Ovary (tissue), 9 donors: Measurements from ENCODE around the gene NBPF3. TPM values are rescaled to one million over a fixed set of nuclear protein-coding genes. Genes with fewer than 3 reads are reported as not detected.

Experiments used
- DNase-seq, 5 donors: peaks; one replicate each; pipeline ENCODE4 v3.0.0-alpha.2; 2019 to 2020
- H3K27ac ChIP-seq, 2 donors: fragments of 200-600 bp; one replicate each; pipeline versions ENCODE4 v1.5.1 to v1.8.0; 2019 to 2022
- H3K27me3 ChIP-seq: fragments of 200-600 bp; one replicate; pipeline ENCODE4 v1.8.0; 2022
- H3K36me3 ChIP-seq: fragments of 200-600 bp; sonication (generic); one replicate; pipeline ENCODE4 v1.5.1; 2019
- H3K4me1 ChIP-seq: one replicate; pipeline ENCODE4 v1.8.1; 2013; ENCODE audit warnings: mild to moderate bottlenecking, moderate library complexity; ENCODE audit not compliant: insufficient read depth
- H3K4me3 ChIP-seq: fragments of 200-600 bp; sonication (generic); one replicate; pipeline ENCODE4 v1.5.1; 2017
- H3K9me3 ChIP-seq, 2 donors: fragments of 200-600 bp in 1 of 2; sonication (generic) in 1 of 2; one replicate each; pipeline versions ENCODE4 v1.5.1 to v1.8.1; 2013 to 2019; ENCODE audit warnings: mild to moderate bottlenecking in 1 of 2, moderate library complexity in 1 of 2
- EP300 ChIP-seq: sonication (generic); formaldehyde crosslinking; IDR thresholded peaks from one replicate; pipeline ENCODE4 v1.6.1; 2017; ENCODE audit warnings: antibody characterized with exemption
- POLR2A ChIP-seq: fragments of 450-650 bp; IDR thresholded peaks from one replicate; pipeline ENCODE4 v1.6.1; 2017; ENCODE audit warnings: antibody characterized with exemption, mild to moderate bottlenecking, moderate library complexity
- whole genome bisulfite sequencing, 3 donors: extraction: QIAGEN DNeasy Blood & Tissue Kit in 1 of 3; methylation state at CpG; one replicate each; pipeline versions ENCODE4 v1.1.5 to v1.1.7; 2013 to 2017; 5-methylcytosine and 5-hydroxymethylcytosine counted together
- intact Hi-C, 4 donors: fragments of 100-400 bp; cut with DNase I; formaldehyde crosslinking; loops; one replicate each; pipeline versions ENCODE4 v1.11.0 to v1.15.1; 2022 to 2023
- polyA plus RNA-seq, 2 donors: library from polyadenylated mRNA; stranded (reverse); fragments of 200-250 nt in 1 of 2; fragments of 350-450 nt in 1 of 2; fragmentation: Illumina TruSeq in 1 of 2; extraction: RNeasy Lipid Tissue Mini Kit (QIAGEN cat#74804) in 1 of 2; gene quantifications; one replicate each; pipeline ENCODE4 v1.2.3, GENCODE V29; 2013 to 2014
- total RNA-seq, 7 donors: library from RNA; depleted of rRNA in 2 of 7; stranded (reverse); fragments of >200 nt in 2 of 7; fragmentation: NEBNext Ultra II Directional in 3 of 7; extraction: Animal tissue kit (Norgen Biotek cat#: 25700) in 3 of 7; gene quantifications; one replicate each; pipeline versions ENCODE4 v1.1.0 to v1.2.4, GENCODE V29; 2016 to 2023
- TF ChIP-seq, protein P1 (sequence below), 3 donors: fragments of 450-650 bp in 2 of 3; fragments of 200-600 bp in 1 of 3; IDR thresholded peaks; one replicate each; pipeline versions ENCODE4 v1.5.1 to v1.8.0; 2016 to 2022; ENCODE audit warnings: antibody characterized with exemption in 3 of 3, mild to moderate bottlenecking in 1 of 3
- donor health status: DM: no; HTN: no; CAD: no; lungs with moderate emphysema.
- donor health status: DM: no; HTN: no; CAD: no.
- donor health status: Bipolar disorder and iron deficiency.
- donor health status: DM: yes; HTN: yes; CAD: no.
- donor health status: DM: no; HTN: no; CAD: no.
- donor health status: DM: yes; HTN: yes; CAD: no.

The NBPF3 gene
- total and polyA plus RNA-seq, 9 donors: 4.2 to 11.1 (median 8.8) TPM

DNA sequence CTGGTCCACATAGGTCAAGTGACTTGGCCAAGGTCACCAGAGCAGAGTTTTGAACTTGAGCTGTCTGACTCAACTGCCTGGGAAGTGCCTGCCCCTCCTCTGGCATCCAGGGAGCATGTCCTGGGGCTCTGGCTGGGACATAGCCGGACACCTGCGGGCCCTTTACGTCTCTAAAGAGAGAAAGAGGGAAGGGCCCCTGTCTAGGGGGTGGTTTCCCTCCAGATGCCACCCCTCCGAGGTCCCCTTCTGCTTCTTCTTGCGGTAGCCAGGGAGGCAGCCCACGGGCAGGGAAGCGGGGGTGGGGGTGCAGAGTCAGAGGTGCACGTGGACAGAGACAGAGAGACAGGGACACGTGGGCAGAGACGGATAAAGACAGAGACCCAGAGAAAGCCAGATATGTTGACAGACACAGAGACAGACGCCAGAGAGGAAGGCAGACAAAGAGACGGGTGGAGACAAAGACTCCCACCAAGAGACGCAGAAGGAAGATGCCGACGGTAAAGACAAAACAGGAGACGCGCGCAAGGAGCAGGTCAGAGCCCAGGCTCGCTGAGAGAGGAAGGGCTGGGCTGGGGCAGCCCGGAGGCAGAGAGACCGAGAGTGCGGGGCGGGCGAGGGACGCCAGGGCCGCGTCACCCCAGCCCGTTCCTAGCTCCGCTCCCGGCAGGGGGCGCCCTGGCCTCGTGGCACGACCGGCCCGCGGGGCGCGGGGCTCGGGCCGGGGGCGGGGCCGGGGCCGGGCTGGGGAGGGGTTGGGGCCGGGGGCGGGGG is 68.8 kb downstream of the NBPF3 start:
- H3K27me3 ChIP-seq: no peaks in the 10 kb centered on the region
- TF ChIP-seq, protein P1, sequence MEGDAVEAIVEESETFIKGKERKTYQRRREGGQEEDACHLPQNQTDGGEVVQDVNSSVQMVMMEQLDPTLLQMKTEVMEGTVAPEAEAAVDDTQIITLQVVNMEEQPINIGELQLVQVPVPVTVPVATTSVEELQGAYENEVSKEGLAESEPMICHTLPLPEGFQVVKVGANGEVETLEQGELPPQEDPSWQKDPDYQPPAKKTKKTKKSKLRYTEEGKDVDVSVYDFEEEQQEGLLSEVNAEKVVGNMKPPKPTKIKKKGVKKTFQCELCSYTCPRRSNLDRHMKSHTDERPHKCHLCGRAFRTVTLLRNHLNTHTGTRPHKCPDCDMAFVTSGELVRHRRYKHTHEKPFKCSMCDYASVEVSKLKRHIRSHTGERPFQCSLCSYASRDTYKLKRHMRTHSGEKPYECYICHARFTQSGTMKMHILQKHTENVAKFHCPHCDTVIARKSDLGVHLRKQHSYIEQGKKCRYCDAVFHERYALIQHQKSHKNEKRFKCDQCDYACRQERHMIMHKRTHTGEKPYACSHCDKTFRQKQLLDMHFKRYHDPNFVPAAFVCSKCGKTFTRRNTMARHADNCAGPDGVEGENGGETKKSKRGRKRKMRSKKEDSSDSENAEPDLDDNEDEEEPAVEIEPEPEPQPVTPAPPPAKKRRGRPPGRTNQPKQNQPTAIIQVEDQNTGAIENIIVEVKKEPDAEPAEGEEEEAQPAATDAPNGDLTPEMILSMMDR (IDR thresholded peaks at IDR 0.05): peak in 1 of 3 donors; percentile 43
- no peak for TF ChIP-seq EP300
- TF ChIP-seq POLR2A: no peak
- no peak overlapping the region for H3K4me3 ChIP-seq
- DNase-seq: peak; percentile 60 to 79 (median 74)
- intact Hi-C loops: loop anchor here in 2 of 4 donors (10.0 kb wide), 1 partner anchor 146 kb away; no protein-coding TSS in a partner anchor
- no peak overlapping the region for H3K27ac ChIP-seq
- H3K4me1 ChIP-seq: peaks cover 9% of the 10 kb centered on the region
- no peaks in the 10 kb centered on the region for H3K9me3 ChIP-seq
- H3K36me3 ChIP-seq: no peaks in the 10 kb centered on the region
- 10 to 17% (median 11%) methylated on average over 24 to 45 of the region's 45 CpGs for WGBS, 3 donors

DNA sequence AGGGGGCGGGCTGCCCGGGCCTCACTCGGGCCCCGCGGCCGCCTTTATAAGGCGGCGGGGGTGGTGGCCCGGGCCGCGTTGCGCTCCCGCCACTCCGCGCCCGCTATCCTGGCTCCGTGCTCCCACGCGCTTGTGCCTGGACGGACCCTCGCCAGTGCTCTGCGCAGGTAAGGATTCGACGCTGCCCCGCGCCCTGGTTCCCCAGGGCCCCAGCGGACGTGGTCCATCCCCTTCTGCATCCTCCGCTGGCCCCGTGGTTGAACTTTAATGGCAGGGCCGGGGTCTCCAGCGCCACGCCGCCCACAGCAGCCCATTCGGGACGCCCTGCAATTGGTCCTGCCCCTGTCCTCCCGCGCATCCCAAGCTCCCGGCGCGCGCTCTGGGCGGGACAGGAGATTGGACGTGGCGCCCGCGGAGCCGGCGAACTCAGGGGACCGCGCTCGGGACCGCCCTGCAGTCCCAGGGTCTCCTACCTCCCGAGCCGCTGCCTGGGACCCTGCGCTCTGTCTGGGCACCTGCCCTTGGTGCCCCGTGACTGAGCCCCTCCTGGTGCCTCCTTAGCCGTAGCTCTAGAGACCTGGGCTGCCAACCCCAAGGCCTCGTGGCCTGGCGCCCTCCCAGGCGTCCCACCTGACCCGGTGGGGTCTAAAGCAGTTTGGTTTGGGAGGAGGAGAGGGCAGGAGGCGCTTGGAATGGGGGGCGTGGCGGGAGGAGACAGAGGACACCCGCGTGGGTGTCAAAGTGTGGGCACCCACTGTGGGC is 69.6 kb downstream of the NBPF3 start, which contains the start of gene ALPL:
ALPL (plus strand) TSS at position 73 of the 762 bp plus-strand sequence. CDS start 44,659 bp downstream, outside the sequence.
- H3K36me3 ChIP-seq: no peaks in the 10 kb centered on the region
- WGBS, 3 donors: 4 to 10% (median 8%) methylated on average over 45 to 67 of the region's 67 CpGs
- intact Hi-C loops: loop anchor here in 2 of 4 donors (10.0 kb wide), 1 partner anchor 145 kb away; no protein-coding TSS in a partner anchor
- no peaks in the 10 kb centered on the region for H3K27me3 ChIP-seq
- H3K9me3 ChIP-seq: no peaks in the 10 kb centered on the region
- TF ChIP-seq, protein P1 (IDR thresholded peaks at IDR 0.05): no peak
- no peak for TF ChIP-seq EP300
- no peak for TF ChIP-seq POLR2A
- no peak within 1 kb of the TSS for H3K4me3 ChIP-seq
- no peak within 1 kb of the TSS for H3K27ac ChIP-seq
- peaks cover 4% of the 10 kb centered on the region for H3K4me1 ChIP-seq
- no peak for DNase-seq

DNA sequence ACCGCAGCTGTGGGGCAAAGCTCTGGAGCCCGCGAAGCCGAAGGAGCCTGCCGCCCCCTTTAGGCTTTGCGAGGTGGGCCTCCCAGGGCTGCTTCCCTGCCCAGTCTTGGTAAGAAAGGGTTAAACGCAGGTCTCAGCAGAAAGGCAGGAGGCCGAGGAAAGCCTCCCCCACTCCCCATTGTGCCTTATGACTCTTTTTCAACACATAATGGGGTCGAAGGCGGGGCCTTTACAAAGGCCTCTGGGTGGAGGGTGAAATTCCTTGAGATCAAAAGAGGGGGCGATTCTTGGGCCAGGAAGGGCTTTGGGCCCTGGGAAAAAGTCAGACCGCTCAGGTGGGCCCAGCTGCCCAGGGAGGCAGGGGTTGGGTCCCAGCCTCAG is 70.2 kb downstream of the NBPF3 start:
- Histone ChIP-seq H3K27me3 (no peaks in the 10 kb centered on the region), H3K4me1 (peaks cover 4% of the 10 kb centered on the region), H3K36me3 (no peaks in the 10 kb centered on the region), H3K4me3 (no peak overlapping the region), H3K27ac (no peak overlapping the region), H3K9me3 (no peaks in the 10 kb centered on the region)
- no peak for DNase-seq
- intact Hi-C loops: no loop called here
- 55 to 67% (median 60%) methylated on average over 12 of the region's 12 CpGs for WGBS, 3 donors
- no peak for TF ChIP-seq POLR2A
- TF ChIP-seq, protein P1 (IDR thresholded peaks at IDR 0.05): no peak
- no peak for TF ChIP-seq EP300

DNA sequence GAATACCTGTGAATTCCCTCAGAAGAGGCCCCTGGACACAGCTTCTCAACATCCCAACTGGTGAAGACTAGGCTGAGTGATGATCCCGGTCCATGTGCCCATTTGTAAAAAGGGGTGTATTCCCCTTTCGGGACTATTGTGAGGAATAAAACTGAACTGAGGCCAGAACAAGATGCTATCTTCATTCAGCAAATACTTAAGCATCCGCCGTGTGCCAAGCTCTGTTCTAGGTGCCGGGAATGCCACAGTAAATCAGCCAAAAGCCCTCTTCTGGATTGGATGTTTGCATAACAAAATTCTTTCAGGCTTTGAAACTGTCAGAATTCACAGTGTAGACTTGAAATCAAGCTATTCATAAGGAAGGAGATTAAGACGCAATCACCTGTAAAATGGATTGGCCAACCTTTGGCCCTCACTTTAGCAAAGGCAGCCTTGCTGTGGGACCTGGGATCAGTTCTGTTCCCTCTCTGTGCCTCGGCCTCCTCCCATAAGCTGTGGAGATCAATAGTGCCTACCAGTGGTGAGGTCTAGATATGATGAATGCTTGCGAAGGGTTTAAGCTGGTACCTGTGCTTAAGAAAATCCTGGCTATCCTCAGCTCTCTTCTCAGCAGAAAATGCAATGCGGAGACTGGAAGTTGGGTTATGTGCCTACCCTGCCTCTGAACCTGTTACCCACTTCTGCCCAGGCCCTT is 71.1 kb downstream of the NBPF3 start:
- 86 to 90% (median 86%) methylated on average over 9 of the region's 9 CpGs for WGBS, 3 donors
- TF ChIP-seq POLR2A: no peak
- no peak for TF ChIP-seq EP300
- TF ChIP-seq, protein P1 (IDR thresholded peaks at IDR 0.05): no peak
- H3K4me3 ChIP-seq: no peak overlapping the region
- H3K9me3 ChIP-seq: no peaks in the 10 kb centered on the region
- peaks cover 4% of the 10 kb centered on the region for H3K4me1 ChIP-seq
- no peak overlapping the region for H3K27ac ChIP-seq
- intact Hi-C loops: no loop called here
- H3K36me3 ChIP-seq: no peaks in the 10 kb centered on the region
- DNase-seq: no peak
- no peaks in the 10 kb centered on the region for H3K27me3 ChIP-seq
